GM21360 (cell line): ENCODE data around the gene UPB1.

ENCODE experiments used
- ATAC-seq: cut with Tn5 transposase; IDR thresholded peaks from one replicate; pipeline ENCODE4 v1.9.1; 2021; ENCODE audit warnings: mild to moderate bottlenecking, moderate library complexity; ENCODE audit not compliant: unreplicated experiment

The UPB1 gene

GRCh38 chr22:24494528-24495364, at the start of gene UPB1:
UPB1 (plus strand) TSS chr22:24495332; CDS start chr22:24495404, 72 bp downstream.
- ATAC-seq = no peak

GRCh38 chr22:24445481-24446259, 49.5 kb upstream of the UPB1 start:
- ATAC-seq = no peak

- ATAC-seq = no peak
Observed at GRCh38 chr22:24446260-24446611, 48.9 kb upstream of the UPB1 start.

- ATAC-seq = no peak
Observed at GRCh38 chr22:24450610-24451009, 44.5 kb upstream of the UPB1 start.

GRCh38 chr22:24451162-24451561, 44.0 kb upstream of the UPB1 start:
- no peak for ATAC-seq

GRCh38 chr22:24453853-24454252, 41.3 kb upstream of the UPB1 start:
- ATAC-seq = no peak

GRCh38 chr22:24455039-24455438, 40.1 kb upstream of the UPB1 start:
- ATAC-seq = no peak

- no peak for ATAC-seq
Observed at GRCh38 chr22:24455751-24456426, 39.2 kb upstream of the UPB1 start.

GRCh38 chr22:24457894-24458420, 37.2 kb upstream of the UPB1 start:
- ATAC-seq = no peak

- ATAC-seq = no peak
Observed at GRCh38 chr22:24459911-24460310, 35.2 kb upstream of the UPB1 start.

GRCh38 chr22:24460418-24461089, 34.6 kb upstream of the UPB1 start:
- no peak for ATAC-seq

GRCh38 chr22:24463071-24463760, 31.9 kb upstream of the UPB1 start:
- ATAC-seq = no peak

GRCh38 chr22:24465566-24465965, 29.6 kb upstream of the UPB1 start:
- ATAC-seq = no peak

- ATAC-seq = no peak
Observed at GRCh38 chr22:24465975-24466374, 29.2 kb upstream of the UPB1 start.

GRCh38 chr22:24466716-24467328, 28.3 kb upstream of the UPB1 start:
- no peak for ATAC-seq

GRCh38 chr22:24467340-24467739, 27.8 kb upstream of the UPB1 start:
- ATAC-seq = no peak

- no peak for ATAC-seq
Observed at GRCh38 chr22:24471570-24471969, 23.6 kb upstream of the UPB1 start.

GRCh38 chr22:24473284-24473683, 21.8 kb upstream of the UPB1 start:
- ATAC-seq = no peak

GRCh38 chr22:24474221-24474620, 20.9 kb upstream of the UPB1 start:
- no peak for ATAC-seq
